NCI-H2196 treated with DMSO at 0.1 percent for 48 hours (cell line): ENCODE data around the gene AQP12B.
"Not testable (repeated sequence)": the region's sequence is repeated elsewhere in the genome, so short reads cannot be mapped to it uniquely, and the experiment has no call there.

Source experiments
- DNase-seq: peaks from one replicate; lab custom pipeline; 2025; ENCODE audit not compliant: unreplicated experiment; lab: John Stamatoyannopoulos, UW

AQP12B gene

GRCh38 chr2:240682431-240683224 lies at the start of gene AQP12B:
AQP12B (minus strand) TSS chr2:240682885; CDS start chr2:240682837, 48 bp downstream.
- not testable (repeated sequence) for DNase-seq

- no peak for DNase-seq
Observed at GRCh38 chr2:240732184-240732583, 49.5 kb upstream of the AQP12B start.

- DNase-seq: no peak
Observed at GRCh38 chr2:240731178-240731545, 48.5 kb upstream of the AQP12B start.

- DNase-seq: no peak
Observed at GRCh38 chr2:240730501-240731177, 48.0 kb upstream of the AQP12B start.

GRCh38 chr2:240728827-240729226 lies 46.1 kb upstream of the AQP12B start:
- DNase-seq: no peak

- DNase-seq: no peak
Observed at GRCh38 chr2:240728361-240728760, 45.7 kb upstream of the AQP12B start.

GRCh38 chr2:240727913-240728312 lies 45.2 kb upstream of the AQP12B start:
- DNase-seq: no peak

- DNase-seq: no peak
Observed at GRCh38 chr2:240727439-240727838, 44.8 kb upstream of the AQP12B start.

- no peak for DNase-seq
Observed at GRCh38 chr2:240726876-240727275, 44.2 kb upstream of the AQP12B start.

- no peak for DNase-seq
Observed at GRCh38 chr2:240725671-240726070, 43.0 kb upstream of the AQP12B start.

GRCh38 chr2:240725266-240725665 lies 42.6 kb upstream of the AQP12B start:
- DNase-seq: no peak

GRCh38 chr2:240724431-240724830 lies 41.7 kb upstream of the AQP12B start:
- no peak for DNase-seq

GRCh38 chr2:240723851-240724250 lies 41.2 kb upstream of the AQP12B start:
- no peak for DNase-seq

- no peak for DNase-seq
Observed at GRCh38 chr2:240722796-240723735, 40.4 kb upstream of the AQP12B start.

- no peak for DNase-seq
Observed at GRCh38 chr2:240722376-240722775, 39.7 kb upstream of the AQP12B start.

- DNase-seq: no peak
Observed at GRCh38 chr2:240721596-240722180, 39.0 kb upstream of the AQP12B start.

GRCh38 chr2:240720686-240721595 lies 38.3 kb upstream of the AQP12B start:
- no peak for DNase-seq

GRCh38 chr2:240719676-240720545 lies 37.2 kb upstream of the AQP12B start:
- DNase-seq: no peak

- no peak for DNase-seq
Observed at GRCh38 chr2:240718896-240719490, 36.3 kb upstream of the AQP12B start.
